H1 (cell line): ENCODE data around the gene TMTC2. TPM values are rescaled to one million over a fixed set of nuclear protein-coding genes. Genes with fewer than 3 reads are reported as not detected.

Source experiments
- CTCF ChIA-PET: fragments of 300-600 bp; sonication (Branson Sonifier 250); formaldehyde crosslinking; loops from one replicate; lab custom pipeline; 2021; ENCODE audit not compliant: partially characterized antibody; lab: Charles Lee
- POLR2A ChIA-PET: fragments of 300-600 bp; sonication (Branson Sonifier 250); formaldehyde crosslinking; loops from one replicate; lab custom pipeline; 2021; ENCODE audit warnings: inconsistent platforms; ENCODE audit not compliant: partially characterized antibody; lab: Charles Lee
- DNase-seq, 2 experiments: peaks; one replicate each; pipeline versions ENCODE4 v3.0.0 to v3.0.0-alpha.2; 2010 to 2022; ENCODE audit warnings: low spot score in 2 of 2, low read depth in 1 of 2, mixed read lengths in 1 of 2
- FAIRE-seq: peaks from 2 replicates; lab custom pipeline; 2011; peaks lifted over from hg19 to GRCh38; lab: Jason Lieb, UNC
- H2AFZ ChIP-seq: 2 replicates; pipeline ENCODE4 v1.8.1; 2012; ENCODE audit warnings: low read length, inconsistent platforms
- H2AK5ac ChIP-seq: 2 replicates; pipeline ENCODE4 v1.6.1; 2013; ENCODE audit warnings: low read depth, low read length
- H2BK120ac ChIP-seq: replicated peaks from 2 replicates; pipeline ENCODE3; 2013; ENCODE audit warnings: low read depth, low read length, inconsistent platforms
- H2BK12ac ChIP-seq: 2 replicates; pipeline ENCODE4 v1.6.1; 2013; ENCODE audit warnings: low read depth, low read length
- H2BK15ac ChIP-seq: 2 replicates; pipeline ENCODE4 v1.6.1; 2013; ENCODE audit warnings: low read length
- H2BK20ac ChIP-seq: 2 replicates; pipeline ENCODE4 v1.6.1; 2013; ENCODE audit warnings: low read length
- H2BK5ac ChIP-seq: 2 replicates; pipeline ENCODE4 v1.6.1; 2013; ENCODE audit warnings: low read depth, low read length
- H3K14ac ChIP-seq: 2 replicates; pipeline ENCODE4 v1.6.1; 2013; ENCODE audit warnings: inconsistent platforms; ENCODE audit not compliant: insufficient read length
- H3K18ac ChIP-seq: 2 replicates; pipeline ENCODE4 v1.6.1; 2013; ENCODE audit warnings: low read length; ENCODE audit errors: extremely low read depth
- H3K23ac ChIP-seq: 2 replicates; pipeline ENCODE4 v1.6.1; 2013; ENCODE audit warnings: inconsistent platforms; ENCODE audit not compliant: insufficient read length
- H3K23me2 ChIP-seq: 2 replicates; pipeline ENCODE4 v1.6.1; 2013; ENCODE audit warnings: low read depth, low read length
- H3K27ac ChIP-seq: 2 replicates; pipeline ENCODE4 v1.6.1; 2011; ENCODE audit warnings: low read depth, low read length, inconsistent platforms
- H3K27me3 ChIP-seq, 4 experiments: replicated peaks in 1 of 4; 1 replicate in 1 of 4; 2 replicates in 3 of 4; pipeline versions ENCODE4 v1.6.1 to v1.8.1; 2011 to 2013; ENCODE audit warnings: low read length in 3 of 4, mild to moderate bottlenecking in 3 of 4, inconsistent platforms in 2 of 4, mixed read lengths in 2 of 4, moderate library complexity in 1 of 4; ENCODE audit not compliant: control insufficient read depth in 3 of 4, insufficient read depth in 3 of 4; ENCODE audit errors: extremely low read depth in 1 of 4
- H3K36me3 ChIP-seq, 4 experiments: 2 replicates each; pipeline versions ENCODE4 v1.6.1 to v1.8.1; 2011 to 2013; ENCODE audit warnings: mild to moderate bottlenecking in 4 of 4, low read length in 3 of 4, moderate library complexity in 2 of 4, control low read depth in 1 of 4, inconsistent platforms in 1 of 4; ENCODE audit not compliant: insufficient read depth in 4 of 4, control insufficient read depth in 2 of 4
- H3K4ac ChIP-seq: replicated peaks from 2 replicates; pipeline ENCODE3; 2013; ENCODE audit warnings: low read length, low read depth, mixed read lengths, inconsistent platforms; ENCODE audit not compliant: insufficient read length
- H3K4me1 ChIP-seq, 4 experiments: replicated peaks in 1 of 4; 1 replicate in 1 of 4; 2 replicates in 3 of 4; pipeline versions ENCODE4 v1.6.1 to v1.8.1; 2011 to 2013; ENCODE audit warnings: low read length in 3 of 4, inconsistent platforms in 2 of 4, mixed read lengths in 1 of 4; ENCODE audit not compliant: insufficient read depth in 4 of 4, control insufficient read depth in 3 of 4
- H3K4me2 ChIP-seq, 2 experiments: 2 replicates each; pipeline versions ENCODE4 v1.6.1 to v1.8.1; 2011 to 2013; ENCODE audit warnings: low read depth in 2 of 2, low read length in 2 of 2, control low read depth in 1 of 2, inconsistent platforms in 1 of 2, mild to moderate bottlenecking in 1 of 2; ENCODE audit not compliant: insufficient read depth in 1 of 2
- H3K4me3 ChIP-seq, 4 experiments: fragments of 200-600, 300-600 bp in 1 of 4; sonication (generic), shearing (Covaris generic), sonication (Bioruptor Twin) in 1 of 4; 2 replicates each; pipeline versions ENCODE4 v1.5.1 to v1.8.1; 2011 to 2016; ENCODE audit warnings: low read length in 4 of 4, low read depth in 3 of 4, control low read depth in 2 of 4, inconsistent platforms in 2 of 4, mild to moderate bottlenecking in 2 of 4, mixed read lengths in 1 of 4, moderate library complexity in 1 of 4; ENCODE audit not compliant: insufficient read depth in 2 of 4; ENCODE audit errors: extremely low read depth in 1 of 4
- H3K56ac ChIP-seq: replicated peaks from 2 replicates; pipeline ENCODE3; 2013; ENCODE audit warnings: low read depth, mild to moderate bottlenecking, mixed read lengths, low read length, inconsistent platforms; ENCODE audit not compliant: insufficient read length
- H3K79me1 ChIP-seq: 2 replicates; pipeline ENCODE4 v1.6.1; 2013; ENCODE audit warnings: low read depth, low read length, control low read depth
- H3K79me2 ChIP-seq, 2 experiments: 2 replicates each; pipeline versions ENCODE4 v1.6.1 to v1.8.1; 2012 to 2013; ENCODE audit warnings: low read length in 2 of 2, mild to moderate bottlenecking in 2 of 2, inconsistent platforms in 1 of 2; ENCODE audit not compliant: insufficient read depth in 2 of 2, control insufficient read depth in 1 of 2
- H3K9ac ChIP-seq, 4 experiments: replicated peaks in 1 of 4; 1 replicate in 1 of 4; 2 replicates in 3 of 4; pipeline versions ENCODE4 v1.6.1 to v1.8.1; 2011 to 2013; ENCODE audit warnings: low read depth in 3 of 4, low read length in 3 of 4, control low read depth in 2 of 4, mild to moderate bottlenecking in 2 of 4, moderate library complexity in 2 of 4, inconsistent platforms in 1 of 4; ENCODE audit errors: extremely low read depth in 1 of 4
- H3K9me3 ChIP-seq, 2 experiments: 2 replicates each; pipeline versions ENCODE4 v1.6.1 to v1.8.1; 2012 to 2013; ENCODE audit warnings: mild to moderate bottlenecking in 2 of 2, moderate library complexity in 2 of 2, control low read depth in 1 of 2, inconsistent platforms in 1 of 2, low read depth in 1 of 2, low read length in 1 of 2, mixed read lengths in 1 of 2; ENCODE audit not compliant: insufficient read depth in 2 of 2
- H4K20me1 ChIP-seq, 2 experiments: replicated peaks in 1 of 2; 2 replicates each; pipeline versions ENCODE3 to v1.8.1; 2011 to 2013; ENCODE audit warnings: inconsistent platforms in 2 of 2, low read length in 2 of 2, mild to moderate bottlenecking in 1 of 2; ENCODE audit not compliant: insufficient read depth in 2 of 2, control insufficient read depth in 1 of 2
- H4K5ac ChIP-seq: 2 replicates; pipeline ENCODE4 v1.6.1; 2013; ENCODE audit warnings: low read length, low read depth, mixed read lengths, inconsistent platforms; ENCODE audit not compliant: insufficient read length
- H4K8ac ChIP-seq: 2 replicates; pipeline ENCODE4 v1.8.0; 2013; ENCODE audit warnings: mild to moderate bottlenecking, moderate library complexity, low read length, inconsistent platforms; ENCODE audit not compliant: insufficient read depth; ENCODE audit errors: extremely low read depth
- H4K91ac ChIP-seq: replicated peaks from 2 replicates; pipeline ENCODE3; 2013; ENCODE audit warnings: low read length, mixed read lengths, inconsistent platforms; ENCODE audit not compliant: insufficient read length
- ASH2L ChIP-seq: fragments of 200-600, 300-600 bp; sonication (generic); IDR thresholded peaks from one replicate; pipeline ENCODE4 v1.7.1; 2017; ENCODE audit warnings: low read length
- CBX5 ChIP-seq: fragments of 300-800, 300-1000 bp; sonication (generic); IDR thresholded peaks from 2 replicates; pipeline ENCODE4 v1.7.1; 2016; ENCODE audit warnings: antibody characterized with exemption, low read length, low read depth
- KDM5A ChIP-seq: fragments of 200-600 bp; IDR thresholded peaks from 2 replicates; pipeline ENCODE4 v1.7.1; 2012; ENCODE audit warnings: mild to moderate bottlenecking, low read length, inconsistent platforms, mixed read lengths
- NRF1 ChIP-seq: IDR thresholded peaks from 2 replicates; pipeline ENCODE4 v1.6.1; 2011; ENCODE audit warnings: mild to moderate bottlenecking, low read depth, low read length, improper control_type of control experiment
- SIRT6 ChIP-seq: IDR thresholded peaks from one replicate; pipeline ENCODE4 v1.7.1; 2012; ENCODE audit warnings: low read length, inconsistent platforms
- TAF7 ChIP-seq: optimal IDR thresholded peaks from 2 replicates; pipeline ENCODE3; 2011; ENCODE audit warnings: low read depth, mild to moderate bottlenecking, inconsistent platforms, low read length, moderate library complexity, borderline replicate concordance
- polyA plus RNA-seq, 7 experiments: library from polyadenylated mRNA; depleted of rRNA in 3 of 7; stranded (reverse) in 5 of 7; unstranded in 2 of 7; fragments of >200 nt in 5 of 7; fragments of 200-250 nt in 2 of 7; gene quantifications; 1 replicate in 5 of 7; 2 replicates in 1 of 7; 4 replicates in 1 of 7; pipeline versions ENCODE4 v1.2.1 to v1.2.3, GENCODE V29; 2011 to 2013; ENCODE audit warnings: missing spikeins in 2 of 7, mixed read lengths in 2 of 7
- total RNA-seq: library from RNA; stranded (reverse); fragmentation: NEBNext Ultra II Directional; extraction: Animal tissue kit (Norgen Biotek cat#: 25700); gene quantifications from 2 replicates; pipeline ENCODE4 v1.2.1, GENCODE V29; 2021
- TF ChIP-seq, protein P1 (sequence below), 3 experiments: IDR thresholded peaks; 1 replicate in 2 of 3; 2 replicates in 1 of 3; pipeline versions ENCODE4 v1.5.1 to v1.6.1; 2011; ENCODE audit warnings: low read length in 3 of 3, mild to moderate bottlenecking in 3 of 3, inconsistent platforms in 2 of 3, low read depth in 1 of 3, moderate library complexity in 1 of 3; ENCODE audit not compliant: insufficient read depth in 1 of 3; ENCODE audit errors: control extremely low read depth in 1 of 3

Gene TMTC2
- total and polyA plus RNA-seq, 2 of the 8 experiments (the other 6 are each of a cell fraction or from before 2014, with no cell fraction given) = 2.3 to 3.9 TPM

DNA sequence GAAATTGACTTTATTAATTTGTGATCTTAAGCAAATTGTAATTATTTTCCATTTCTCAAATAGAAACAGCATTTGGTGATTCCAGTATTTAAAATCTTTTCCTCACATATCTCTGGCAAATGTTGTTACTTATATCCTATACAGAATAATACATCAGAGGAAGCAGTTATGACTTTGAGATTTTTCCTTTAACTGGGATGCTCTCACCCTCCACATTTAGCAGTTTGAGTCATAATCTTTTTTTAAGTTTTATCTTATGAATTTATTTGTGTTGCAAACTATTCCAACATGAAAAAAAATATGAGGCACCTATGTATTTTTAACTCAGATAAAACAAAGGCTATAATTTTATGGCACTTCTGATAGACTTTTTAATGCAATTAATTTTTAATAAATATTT is 311.8 kb downstream of the TMTC2 start:
- H2BK120ac ChIP-seq = no peak overlapping the region
- no peak overlapping the region for H2AK5ac ChIP-seq
- CTCF ChIA-PET = no interaction called here
- H4K91ac ChIP-seq = no peak overlapping the region
- POLR2A ChIA-PET = no interaction called here
- DNase-seq (no peak), FAIRE-seq (no peak)
- H3K4me3 ChIP-seq = no peak overlapping the region
- H3K4ac ChIP-seq = no peak overlapping the region
- H4K20me1 ChIP-seq = no peaks in the 10 kb centered on the region
- H3K56ac ChIP-seq = no peak overlapping the region
- H3K36me3 ChIP-seq = peaks cover 0 to 5% (median 0%) of the 10 kb centered on the region in 4 experiments; a peak in 1 of 8 replicates
- H4K8ac ChIP-seq = no peak overlapping the region
- H3K4me1 ChIP-seq = peaks cover 0 to 5% (median 0%) of the 10 kb centered on the region in 4 experiments; a peak in 1 of 7 replicates
- H3K4me2 ChIP-seq = no peak overlapping the region
- H3K18ac ChIP-seq = no peak overlapping the region
- no peak overlapping the region for H2BK20ac ChIP-seq
- no peaks in the 10 kb centered on the region for H3K79me1 ChIP-seq
- H4K5ac ChIP-seq = no peak overlapping the region
- H3K14ac ChIP-seq = no peak overlapping the region
- H2AFZ ChIP-seq = no peak overlapping the region
- peaks cover 0 to 5% of the 10 kb centered on the region in 2 experiments; a peak in 1 of 4 replicates for H3K9me3 ChIP-seq
- no peak overlapping the region for H2BK12ac ChIP-seq
- no peaks in the 10 kb centered on the region for H3K23me2 ChIP-seq
- TF ChIP-seq ASH2L (no peak), NRF1 (no peak), KDM5A (no peak), TAF7 (no peak), SIRT6 (no peak), CBX5 (no peak)
- TF ChIP-seq, protein P1, sequence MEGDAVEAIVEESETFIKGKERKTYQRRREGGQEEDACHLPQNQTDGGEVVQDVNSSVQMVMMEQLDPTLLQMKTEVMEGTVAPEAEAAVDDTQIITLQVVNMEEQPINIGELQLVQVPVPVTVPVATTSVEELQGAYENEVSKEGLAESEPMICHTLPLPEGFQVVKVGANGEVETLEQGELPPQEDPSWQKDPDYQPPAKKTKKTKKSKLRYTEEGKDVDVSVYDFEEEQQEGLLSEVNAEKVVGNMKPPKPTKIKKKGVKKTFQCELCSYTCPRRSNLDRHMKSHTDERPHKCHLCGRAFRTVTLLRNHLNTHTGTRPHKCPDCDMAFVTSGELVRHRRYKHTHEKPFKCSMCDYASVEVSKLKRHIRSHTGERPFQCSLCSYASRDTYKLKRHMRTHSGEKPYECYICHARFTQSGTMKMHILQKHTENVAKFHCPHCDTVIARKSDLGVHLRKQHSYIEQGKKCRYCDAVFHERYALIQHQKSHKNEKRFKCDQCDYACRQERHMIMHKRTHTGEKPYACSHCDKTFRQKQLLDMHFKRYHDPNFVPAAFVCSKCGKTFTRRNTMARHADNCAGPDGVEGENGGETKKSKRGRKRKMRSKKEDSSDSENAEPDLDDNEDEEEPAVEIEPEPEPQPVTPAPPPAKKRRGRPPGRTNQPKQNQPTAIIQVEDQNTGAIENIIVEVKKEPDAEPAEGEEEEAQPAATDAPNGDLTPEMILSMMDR (IDR thresholded peaks at IDR 0.05; ENCODE audit: control extremely low read depth in 1 of 3, insufficient read depth in 1 of 3, low read depth in 1 of 3, low read length in 3 of 3) = no peak
- no peak overlapping the region for H3K27ac ChIP-seq
- H2BK15ac ChIP-seq = no peak overlapping the region
- H2BK5ac ChIP-seq = no peak overlapping the region
- H3K23ac ChIP-seq = no peak overlapping the region
- no peaks in the 10 kb centered on the region for H3K79me2 ChIP-seq
- no peak overlapping the region for H3K9ac ChIP-seq
- H3K27me3 ChIP-seq = no peaks in the 10 kb centered on the region
